Common myeloid progenitor, CD34-positive (primary cell): Measurements from ENCODE around the gene BTG3.

Experiments
- CTCF ChIA-PET: fragments of 350-600 bp; sonication (Branson Sonifier 250); formaldehyde crosslinking; loops from one replicate; lab custom pipeline; 2021; ENCODE audit warnings: antibody characterized with exemption; lab: Charles Lee
- POLR2A ChIA-PET: fragments of 350-600 bp; sonication (Branson Sonifier 250); formaldehyde crosslinking; loops from one replicate; lab custom pipeline; 2021; ENCODE audit warnings: antibody characterized with exemption; lab: Charles Lee
- DNase-seq, 3 donors: peaks; one replicate each; pipeline versions ENCODE4 v3.0.0 to v3.0.0-alpha.2; 2013
- H3K27ac ChIP-seq, 2 experiments: 1 replicate in 1 of 2; 2 replicates in 1 of 2; pipeline ENCODE4 v1.7.0; 2013; ENCODE audit warnings: inconsistent platforms in 2 of 2, low read length in 2 of 2, mild to moderate bottlenecking in 2 of 2, low read depth in 1 of 2, moderate library complexity in 1 of 2; ENCODE audit not compliant: severe bottlenecking in 2 of 2, insufficient read depth in 1 of 2, poor library complexity in 1 of 2
- H3K27me3 ChIP-seq, 5 experiments: replicated peaks in 2 of 5; 1 replicate in 3 of 5; 2 replicates in 2 of 5; pipeline versions ENCODE4 v1.6.1 to v1.7.0; 2013; ENCODE audit warnings: low read length in 4 of 5, mild to moderate bottlenecking in 2 of 5, moderate library complexity in 2 of 5, inconsistent platforms in 1 of 5; ENCODE audit not compliant: insufficient read depth in 5 of 5, control insufficient read depth in 4 of 5
- H3K36me3 ChIP-seq, 4 experiments: 1 replicate in 2 of 4; 2 replicates in 2 of 4; pipeline versions ENCODE4 v1.6.1 to v1.7.0; 2013; ENCODE audit warnings: low read length in 3 of 4, control low read depth in 1 of 4, mild to moderate bottlenecking in 1 of 4; ENCODE audit not compliant: control insufficient read depth in 4 of 4, insufficient read depth in 4 of 4
- H3K4me1 ChIP-seq, 4 experiments: 1 replicate in 3 of 4; 2 replicates in 1 of 4; pipeline versions ENCODE4 v1.6.1 to v1.7.1; 2013; ENCODE audit warnings: low read length in 3 of 4, mild to moderate bottlenecking in 3 of 4, control low read depth in 1 of 4, inconsistent platforms in 1 of 4, moderate library complexity in 1 of 4; ENCODE audit not compliant: control insufficient read depth in 4 of 4, insufficient read depth in 4 of 4; ENCODE audit errors: control extremely low read depth in 1 of 4
- H3K4me3 ChIP-seq, 7 experiments: 1 replicate in 4 of 7; 2 replicates in 3 of 7; pipeline versions ENCODE4 v1.5.1 to v1.7.0; 2013; ENCODE audit warnings: mild to moderate bottlenecking in 7 of 7, low read length in 6 of 7, moderate library complexity in 6 of 7, inconsistent platforms in 2 of 7, low read depth in 2 of 7, control low read depth in 1 of 7; ENCODE audit not compliant: insufficient read depth in 4 of 7, control insufficient read depth in 1 of 7; ENCODE audit errors: extremely low read depth in 1 of 7
- H3K9me3 ChIP-seq, 5 experiments: 1 replicate in 4 of 5; 2 replicates in 1 of 5; pipeline versions ENCODE4 v1.6.1 to v1.7.1; 2013; ENCODE audit warnings: low read length in 4 of 5, mild to moderate bottlenecking in 2 of 5, inconsistent platforms in 1 of 5, low read depth in 1 of 5, moderate library complexity in 1 of 5; ENCODE audit not compliant: control insufficient read depth in 4 of 5, insufficient read depth in 2 of 5; ENCODE audit errors: control extremely low read depth in 1 of 5
- WGBS: methylation state at CpG from one replicate; pipeline ENCODE4 v1.1.5; 2013; ENCODE audit not compliant: insufficient coverage; 5-methylcytosine and 5-hydroxymethylcytosine counted together

BTG3 gene

GRCh38 chr21:17577701-17578100 lies 35.0 kb downstream of the BTG3 start:
- CTCF ChIA-PET, result interaction anchor here (1.0 to 1.7 kb wide), 2 partner anchors 134 to 189 kb away, joined by 3 to 5 read pairs; no protein-coding TSS in a partner anchor
- Histone ChIP-seq H3K4me3 (no peak overlapping the region), H3K36me3 (no peaks in the 10 kb centered on the region), H3K27ac (no peak overlapping the region), H3K27me3 (peaks cover 0 to 7% (median 0%) of the 10 kb centered on the region in 5 experiments), H3K9me3 (no peaks in the 10 kb centered on the region), H3K4me1 (no peaks in the 10 kb centered on the region)
- POLR2A ChIA-PET, result interaction anchor here (0.6 kb wide), 1 partner anchor 63 kb away, joined by 4 read pairs; no protein-coding TSS in a partner anchor
- 83% methylated on average over 1 of the region's 1 CpG for WGBS
- DNase-seq, result no peak

- POLR2A ChIA-PET, result interaction anchor here (0.6 kb wide), 1 partner anchor 18 kb away, joined by 6 read pairs; no protein-coding TSS in a partner anchor
- no peak overlapping the region for H3K27ac ChIP-seq
- H3K4me1 ChIP-seq, result no peaks in the 10 kb centered on the region
- H3K27me3 ChIP-seq, result peaks cover 0 to 7% (median 0%) of the 10 kb centered on the region in 5 experiments
- WGBS, result no CpG with 5 or more reads among the region's 5 CpGs
- H3K9me3 ChIP-seq, result no peaks in the 10 kb centered on the region
- no peak for DNase-seq
- CTCF ChIA-PET, result interaction anchor here (0.9 kb wide), 1 partner anchor 189 kb away, joined by 3 read pairs; no protein-coding TSS in a partner anchor
- H3K4me3 ChIP-seq, result no peak overlapping the region
- no peaks in the 10 kb centered on the region for H3K36me3 ChIP-seq
Measured at GRCh38 chr21:17576080-17576835, 36.4 kb downstream of the BTG3 start.

- H3K27ac ChIP-seq, result no peak overlapping the region
- WGBS, result 89% methylated on average over 3 of the region's 5 CpGs
- no peaks in the 10 kb centered on the region for H3K9me3 ChIP-seq
- ChIA-PET POLR2A (no interaction called here), CTCF (interaction anchor here (1.4 kb wide), 1 partner anchor 18 kb away, joined by 3 read pairs; no protein-coding TSS in a partner anchor)
- H3K36me3 ChIP-seq, result no peaks in the 10 kb centered on the region
- no peak overlapping the region for H3K4me3 ChIP-seq
- no peak for DNase-seq
- H3K4me1 ChIP-seq, result no peaks in the 10 kb centered on the region
- H3K27me3 ChIP-seq, result peaks cover 0 to 7% (median 0%) of the 10 kb centered on the region in 5 experiments
Measured at GRCh38 chr21:17575076-17575475, 37.6 kb downstream of the BTG3 start.

- 93% methylated on average over 5 of the region's 6 CpGs for WGBS
- ChIA-PET CTCF (interaction anchor here (0.9 kb wide), 1 partner anchor 158 kb away, joined by 3 read pairs; no protein-coding TSS in a partner anchor), POLR2A (no interaction called here)
- Histone ChIP-seq H3K27me3 (peaks cover 0 to 7% (median 0%) of the 10 kb centered on the region in 5 experiments), H3K4me3 (no peak overlapping the region), H3K36me3 (no peaks in the 10 kb centered on the region), H3K9me3 (no peaks in the 10 kb centered on the region), H3K27ac (no peak overlapping the region), H3K4me1 (no peaks in the 10 kb centered on the region)
- DNase-seq, result no peak
Measured at GRCh38 chr21:17572431-17572830, 40.3 kb downstream of the BTG3 start.

- WGBS, result 94% methylated on average over 3 of the region's 9 CpGs
- no peak for DNase-seq
- Histone ChIP-seq H3K36me3 (no peaks in the 10 kb centered on the region), H3K4me3 (no peak overlapping the region), H3K4me1 (no peaks in the 10 kb centered on the region), H3K27me3 (peaks cover 0 to 7% (median 0%) of the 10 kb centered on the region in 5 experiments), H3K27ac (no peak overlapping the region), H3K9me3 (no peaks in the 10 kb centered on the region)
- ChIA-PET POLR2A (no interaction called here), CTCF (no interaction called here)
Measured at GRCh38 chr21:17570786-17571185, 41.9 kb downstream of the BTG3 start.

GRCh38 chr21:17560377-17561025 lies 52.2 kb downstream of the BTG3 start:
- no peaks in the 10 kb centered on the region for H3K36me3 ChIP-seq
- H3K4me1 ChIP-seq, result no peaks in the 10 kb centered on the region
- 100% methylated on average over 3 of the region's 5 CpGs for WGBS
- DNase-seq, result peak in 2 of 3 donors; percentile 28 to 62
- no peak overlapping the region for H3K4me3 ChIP-seq
- CTCF ChIA-PET, result interaction anchor here (1.3 kb wide), 1 partner anchor 37 kb away, joined by 5 read pairs; no protein-coding TSS in a partner anchor
- H3K27me3 ChIP-seq, result no peaks in the 10 kb centered on the region
- no peak overlapping the region for H3K27ac ChIP-seq
- POLR2A ChIA-PET, result no interaction called here
- no peaks in the 10 kb centered on the region for H3K9me3 ChIP-seq
